DMS114 treated with DMSO at 0.1 percent for 48 hours (cell line): ENCODE measurements around the gene PTPRN2.
"Not testable (repeated sequence)": the region's sequence is repeated elsewhere in the genome, so short reads cannot be mapped to it uniquely, and the experiment has no call there.

ENCODE experiments used
- DNase-seq: peaks from one replicate; lab custom pipeline; 2025; ENCODE audit not compliant: unreplicated experiment; lab: John Stamatoyannopoulos, UW

PTPRN2 gene

GRCh38 chr7:158312789-158313188, 274.8 kb downstream of the PTPRN2 start:
- DNase-seq: no peak

GRCh38 chr7:158311791-158312190, 275.8 kb downstream of the PTPRN2 start:
- DNase-seq: no peak

GRCh38 chr7:158310924-158311666, 276.5 kb downstream of the PTPRN2 start:
- no peak for DNase-seq

GRCh38 chr7:158309868-158310763, 277.5 kb downstream of the PTPRN2 start:
- no peak for DNase-seq

GRCh38 chr7:158308001-158308400, 279.6 kb downstream of the PTPRN2 start:
- DNase-seq: no peak

- not testable (repeated sequence) for DNase-seq
These were observed 283.6 kb downstream of the PTPRN2 start for GRCh38 chr7:158304072-158304471.

- no peak for DNase-seq
These were observed 284.5 kb downstream of the PTPRN2 start for GRCh38 chr7:158303121-158303520.

- DNase-seq: no peak
These were observed 285.2 kb downstream of the PTPRN2 start for GRCh38 chr7:158302274-158303070.

- DNase-seq: no peak
These were observed 286.4 kb downstream of the PTPRN2 start for GRCh38 chr7:158301207-158301606.

- no peak for DNase-seq
These were observed 287.2 kb downstream of the PTPRN2 start for GRCh38 chr7:158300427-158300826.

- DNase-seq: no peak
These were observed 288.0 kb downstream of the PTPRN2 start for GRCh38 chr7:158299607-158300006.

GRCh38 chr7:158296798-158297104, 290.9 kb downstream of the PTPRN2 start:
- DNase-seq: no peak

- no peak for DNase-seq
These were observed 291.4 kb downstream of the PTPRN2 start for GRCh38 chr7:158295966-158296797.

GRCh38 chr7:158294468-158295215, 293.0 kb downstream of the PTPRN2 start:
- not testable (repeated sequence) for DNase-seq

GRCh38 chr7:158292948-158293347, 294.7 kb downstream of the PTPRN2 start:
- no peak for DNase-seq

- DNase-seq: no peak
These were observed 295.6 kb downstream of the PTPRN2 start for GRCh38 chr7:158291998-158292397.

- no peak for DNase-seq
These were observed 297.7 kb downstream of the PTPRN2 start for GRCh38 chr7:158289761-158290523.

- DNase-seq: no peak
These were observed 298.4 kb downstream of the PTPRN2 start for GRCh38 chr7:158289231-158289630.

GRCh38 chr7:158286210-158286609, 301.4 kb downstream of the PTPRN2 start:
- DNase-seq: no peak
